OCI-LY1 (cell line): ENCODE measurements around the gene EVPLL.
"Not testable (repeated sequence)": the region's sequence is repeated elsewhere in the genome, so short reads cannot be mapped to it uniquely, and the experiment has no call there.

Experiments
- EZH2 ChIP-seq: fragments of 200-600 bp; sonication (generic), shearing (Covaris generic); IDR thresholded peaks from 2 replicates; pipeline ENCODE4 v1.8.0; 2017; ENCODE audit warnings: borderline replicate concordance, mixed run types, mild to moderate bottlenecking, antibody characterized with exemption, low read length, moderate library complexity, mixed read lengths
- TF ChIP-seq, protein P1 (sequence below): fragments of 200-600 bp; sonication (generic), shearing (Covaris generic); IDR thresholded peaks from 2 replicates; pipeline ENCODE4 v1.5.1; 2017; ENCODE audit warnings: mild to moderate bottlenecking, antibody characterized with exemption, low read length, moderate library complexity, mixed read lengths

DNA sequence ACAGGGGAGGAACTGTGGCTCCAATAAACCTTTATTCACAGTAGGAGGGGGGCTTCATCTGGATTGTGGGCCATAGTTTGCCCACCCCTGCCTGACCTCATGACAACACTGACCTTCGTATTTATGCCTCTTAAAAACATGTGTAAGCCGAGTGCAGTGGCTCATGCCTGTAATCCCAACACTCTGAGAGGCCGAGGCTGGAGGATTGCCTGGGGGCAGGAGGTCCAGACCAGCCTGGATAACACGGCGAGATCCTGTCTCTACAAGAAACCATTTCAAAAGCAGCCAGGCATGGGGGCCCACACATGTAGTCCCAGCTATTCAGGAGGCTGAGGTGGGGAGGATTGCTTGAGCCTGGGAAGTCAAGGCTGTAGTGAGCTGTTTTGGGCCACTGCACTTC, 10.0 kb downstream of the EVPLL start:
- TF ChIP-seq, protein P1, sequence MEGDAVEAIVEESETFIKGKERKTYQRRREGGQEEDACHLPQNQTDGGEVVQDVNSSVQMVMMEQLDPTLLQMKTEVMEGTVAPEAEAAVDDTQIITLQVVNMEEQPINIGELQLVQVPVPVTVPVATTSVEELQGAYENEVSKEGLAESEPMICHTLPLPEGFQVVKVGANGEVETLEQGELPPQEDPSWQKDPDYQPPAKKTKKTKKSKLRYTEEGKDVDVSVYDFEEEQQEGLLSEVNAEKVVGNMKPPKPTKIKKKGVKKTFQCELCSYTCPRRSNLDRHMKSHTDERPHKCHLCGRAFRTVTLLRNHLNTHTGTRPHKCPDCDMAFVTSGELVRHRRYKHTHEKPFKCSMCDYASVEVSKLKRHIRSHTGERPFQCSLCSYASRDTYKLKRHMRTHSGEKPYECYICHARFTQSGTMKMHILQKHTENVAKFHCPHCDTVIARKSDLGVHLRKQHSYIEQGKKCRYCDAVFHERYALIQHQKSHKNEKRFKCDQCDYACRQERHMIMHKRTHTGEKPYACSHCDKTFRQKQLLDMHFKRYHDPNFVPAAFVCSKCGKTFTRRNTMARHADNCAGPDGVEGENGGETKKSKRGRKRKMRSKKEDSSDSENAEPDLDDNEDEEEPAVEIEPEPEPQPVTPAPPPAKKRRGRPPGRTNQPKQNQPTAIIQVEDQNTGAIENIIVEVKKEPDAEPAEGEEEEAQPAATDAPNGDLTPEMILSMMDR, result not testable (repeated sequence)
- TF ChIP-seq EZH2, result not testable (repeated sequence)
